SJCRH30 (cell line): Measurements from ENCODE around the gene PVRIG. TPM values are rescaled to one million over a fixed set of nuclear protein-coding genes. Genes with fewer than 3 reads are reported as not detected.
"Not testable (repeated sequence)": the region's sequence is repeated elsewhere in the genome, so short reads cannot be mapped to it uniquely, and the experiment has no call there.

Experiments
- DNase-seq, 2 experiments: peaks; one replicate each; pipeline ENCODE4 v3.0.0-alpha.2; 2015 to 2020
- H3K27ac ChIP-seq: fragments of 250-450 bp; sonication (Bioruptor Pico); 2 replicates; pipeline ENCODE4 v1.5.1; 2020; ENCODE audit warnings: mild to moderate bottlenecking, moderate library complexity
- H3K27me3 ChIP-seq: fragments of 250-450 bp; sonication (Bioruptor Pico); 2 replicates; pipeline ENCODE4 v1.5.1; 2020; ENCODE audit warnings: mild to moderate bottlenecking, moderate library complexity
- H3K36me3 ChIP-seq: fragments of 250-450 bp; sonication (Bioruptor Pico); 2 replicates; pipeline ENCODE4 v1.5.1; 2020; ENCODE audit warnings: mild to moderate bottlenecking, moderate library complexity
- H3K4me1 ChIP-seq: fragments of 250-450 bp; sonication (Bioruptor Pico); 2 replicates; pipeline ENCODE4 v1.5.1; 2020; ENCODE audit warnings: mild to moderate bottlenecking, moderate library complexity
- H3K4me3 ChIP-seq: fragments of 250-450 bp; sonication (Bioruptor Pico); 2 replicates; pipeline ENCODE4 v1.5.1; 2020; ENCODE audit warnings: mild to moderate bottlenecking, moderate library complexity
- H3K9me3 ChIP-seq: fragments of 250-450 bp; sonication (Bioruptor Pico); replicated peaks from 2 replicates; pipeline ENCODE4 v1.5.1; 2020; ENCODE audit warnings: mild to moderate bottlenecking, moderate library complexity
- total RNA-seq: library from RNA; depleted of rRNA; stranded (reverse); fragments of >200 nt; shearing (Covaris generic); gene quantifications from 2 replicates; pipeline ENCODE4 v1.2.3, GENCODE V29; 2014

The PVRIG gene
- total RNA-seq, 1 experiment from 2014 or later, result not detected

DNA sequence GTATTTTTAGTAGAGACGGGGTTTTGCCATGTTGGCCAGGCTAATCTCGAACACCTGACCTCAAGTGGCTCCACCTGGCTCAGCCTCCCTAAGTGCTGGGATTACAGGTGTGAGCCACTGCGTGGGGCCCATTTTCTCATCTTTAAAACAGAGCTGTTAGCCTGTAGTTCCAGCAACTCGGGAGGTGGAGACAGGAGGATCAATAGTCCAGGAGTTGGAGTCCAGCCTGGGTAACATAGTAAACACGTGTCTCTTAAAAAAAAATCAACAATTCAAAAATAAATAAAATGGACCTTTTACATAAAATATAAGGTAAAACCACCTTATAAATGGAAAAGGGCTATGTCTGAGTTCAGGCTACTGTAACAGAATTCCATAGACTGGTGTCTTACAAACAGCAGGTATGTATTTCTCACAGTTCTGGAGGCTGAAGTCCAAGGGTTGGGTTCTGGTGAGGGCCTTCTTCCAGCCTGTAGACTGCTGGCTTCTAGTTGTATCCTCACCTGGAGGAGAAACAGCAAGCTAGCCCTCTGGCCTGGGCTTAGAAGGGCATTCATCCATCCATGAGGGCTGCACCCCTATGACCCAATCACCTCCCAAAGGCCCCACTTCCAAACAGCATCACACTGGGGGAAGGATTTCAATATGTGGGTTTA lies 7.0 kb upstream of the PVRIG start:
- DNase-seq, result no peak
- H3K4me1 ChIP-seq, result peaks cover 8% of the 10 kb centered on the region
- H3K27me3 ChIP-seq, result no peaks in the 10 kb centered on the region
- no peaks in the 10 kb centered on the region for H3K36me3 ChIP-seq
- H3K4me3 ChIP-seq, result no peak overlapping the region
- no peaks in the 10 kb centered on the region for H3K9me3 ChIP-seq
- no peak overlapping the region for H3K27ac ChIP-seq

DNA sequence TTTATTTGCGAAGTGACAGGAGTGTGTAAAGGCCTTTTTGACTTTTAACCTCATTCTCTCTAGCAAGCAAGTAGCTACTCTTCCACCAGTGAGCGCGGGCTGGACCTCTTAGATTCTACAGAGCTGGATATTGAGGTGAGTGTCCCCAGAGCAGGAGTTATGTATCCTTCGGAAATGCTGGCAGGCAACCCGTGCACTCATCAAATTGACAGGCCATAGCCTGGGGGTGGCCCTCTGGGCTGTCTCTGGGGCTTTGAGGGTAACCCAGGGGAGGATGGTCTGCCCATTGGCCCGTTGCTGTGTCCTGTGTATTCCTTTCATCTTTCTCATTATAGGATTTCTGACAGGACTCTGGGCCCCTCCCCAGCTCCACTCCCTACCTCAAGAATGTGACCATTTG lies 6.1 kb upstream of the PVRIG start:
- Histone ChIP-seq H3K27ac (no peak overlapping the region), H3K36me3 (no peaks in the 10 kb centered on the region), H3K9me3 (no peaks in the 10 kb centered on the region), H3K4me3 (no peak overlapping the region), H3K27me3 (no peaks in the 10 kb centered on the region), H3K4me1 (peaks cover 8% of the 10 kb centered on the region)
- DNase-seq, result no peak

DNA sequence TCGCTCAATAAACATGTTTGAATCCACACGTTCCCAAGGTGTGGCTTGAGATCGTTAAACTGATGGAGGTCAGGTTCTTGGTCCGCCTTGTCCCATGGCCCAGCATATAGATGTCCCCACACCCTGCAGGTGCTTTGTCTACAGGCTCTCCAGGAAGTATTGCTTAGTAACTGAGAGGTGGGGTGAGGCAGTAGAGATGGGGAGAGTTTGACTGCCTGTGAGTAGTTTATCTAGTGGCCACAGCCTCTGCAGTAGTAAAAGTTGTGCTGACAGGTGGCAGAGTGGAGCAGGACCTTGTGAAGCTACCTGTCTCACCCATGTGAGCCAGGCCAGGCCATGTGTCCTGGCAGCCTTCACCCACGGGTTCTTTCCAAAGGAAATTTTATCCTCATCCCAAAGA lies 5.4 kb upstream of the PVRIG start:
- not testable (repeated sequence) for H3K4me3 ChIP-seq, H3K4me1 ChIP-seq, H3K27me3 ChIP-seq, H3K27ac ChIP-seq, H3K9me3 ChIP-seq, H3K36me3 ChIP-seq, DNase-seq

- Histone ChIP-seq H3K36me3 (no peaks in the 10 kb centered on the region), H3K27ac (no peak overlapping the region), H3K4me1 (no peaks in the 10 kb centered on the region; the same call in 1 of the 2 replicates), H3K4me3 (no peak overlapping the region), H3K9me3 (no peaks in the 10 kb centered on the region), H3K27me3 (no peaks in the 10 kb centered on the region)
- DNase-seq, result no peak
These were observed 3.9 kb upstream of the PVRIG start for GRCh38 chr7:100215895-100216294.

- not testable (repeated sequence) for H3K4me3 ChIP-seq, H3K27ac ChIP-seq, H3K27me3 ChIP-seq, H3K4me1 ChIP-seq, H3K36me3 ChIP-seq, H3K9me3 ChIP-seq
- peak in 1 of 2 experiments; percentile 82 for DNase-seq
These were observed 1.8 kb upstream of the PVRIG start for GRCh38 chr7:100217934-100218333.

DNA sequence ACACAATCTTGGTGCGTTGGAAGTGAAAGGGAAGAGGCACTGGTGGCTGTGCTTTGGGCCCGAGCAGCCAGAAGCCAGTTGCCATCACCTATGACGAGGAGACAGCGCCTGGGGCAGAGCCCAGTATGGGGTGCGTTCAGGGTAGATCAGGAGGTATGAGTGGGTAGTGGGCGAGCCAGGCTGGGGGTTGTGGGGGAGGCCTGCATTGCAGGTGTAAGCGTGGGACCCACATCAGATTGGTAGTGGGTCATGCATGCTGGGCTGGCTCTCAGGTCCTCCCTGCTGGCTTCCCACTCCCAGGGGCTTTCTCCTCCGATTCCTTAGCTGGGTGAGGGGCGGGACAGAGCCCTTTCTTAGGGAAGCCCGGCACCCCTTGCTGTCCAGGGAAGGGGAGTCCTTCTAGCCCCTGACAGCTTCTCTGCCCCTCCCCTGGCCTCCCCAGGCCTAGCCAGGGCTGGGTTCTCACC lies 445 bp upstream of the PVRIG start:
- no peaks in the 10 kb centered on the region for H3K36me3 ChIP-seq
- no peaks in the 10 kb centered on the region for H3K4me1 ChIP-seq
- DNase-seq, result no peak
- no peak overlapping the region for H3K4me3 ChIP-seq
- no peaks in the 10 kb centered on the region for H3K9me3 ChIP-seq
- H3K27me3 ChIP-seq, result no peaks in the 10 kb centered on the region
- no peak overlapping the region for H3K27ac ChIP-seq

DNA sequence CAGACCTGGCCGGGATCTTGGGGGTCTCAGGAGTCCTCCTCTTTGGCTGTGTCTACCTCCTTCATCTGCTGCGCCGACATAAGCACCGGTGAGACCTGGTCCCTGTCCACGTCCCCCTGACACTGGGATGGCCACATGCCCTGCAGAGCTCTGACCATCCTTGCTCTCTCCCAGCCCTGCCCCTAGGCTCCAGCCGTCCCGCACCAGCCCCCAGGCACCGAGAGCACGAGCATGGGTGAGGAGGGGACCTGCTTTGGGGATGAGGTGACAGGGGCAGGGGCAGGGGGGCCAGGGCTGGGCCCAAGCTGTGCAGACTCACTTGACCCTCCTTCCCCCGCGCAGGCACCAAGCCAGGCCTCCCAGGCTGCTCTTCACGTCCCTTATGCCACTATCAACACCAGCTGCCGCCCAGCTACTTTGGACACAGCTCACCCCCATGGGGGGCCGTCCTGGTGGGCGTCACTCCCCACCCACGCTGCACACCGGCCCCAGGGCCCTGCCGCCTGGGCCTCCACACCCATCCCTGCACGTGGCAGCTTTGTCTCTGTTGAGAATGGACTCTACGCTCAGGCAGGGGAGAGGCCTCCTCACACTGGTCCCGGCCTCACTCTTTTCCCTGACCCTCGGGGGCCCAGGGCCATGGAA lies 959 bp downstream of the PVRIG start:
- no peak for DNase-seq
- H3K27me3 ChIP-seq, result no peaks in the 10 kb centered on the region
- no peaks in the 10 kb centered on the region for H3K36me3 ChIP-seq
- H3K4me1 ChIP-seq, result no peaks in the 10 kb centered on the region
- no peaks in the 10 kb centered on the region for H3K9me3 ChIP-seq
- H3K27ac ChIP-seq, result no peak overlapping the region
- no peak overlapping the region for H3K4me3 ChIP-seq

DNA sequence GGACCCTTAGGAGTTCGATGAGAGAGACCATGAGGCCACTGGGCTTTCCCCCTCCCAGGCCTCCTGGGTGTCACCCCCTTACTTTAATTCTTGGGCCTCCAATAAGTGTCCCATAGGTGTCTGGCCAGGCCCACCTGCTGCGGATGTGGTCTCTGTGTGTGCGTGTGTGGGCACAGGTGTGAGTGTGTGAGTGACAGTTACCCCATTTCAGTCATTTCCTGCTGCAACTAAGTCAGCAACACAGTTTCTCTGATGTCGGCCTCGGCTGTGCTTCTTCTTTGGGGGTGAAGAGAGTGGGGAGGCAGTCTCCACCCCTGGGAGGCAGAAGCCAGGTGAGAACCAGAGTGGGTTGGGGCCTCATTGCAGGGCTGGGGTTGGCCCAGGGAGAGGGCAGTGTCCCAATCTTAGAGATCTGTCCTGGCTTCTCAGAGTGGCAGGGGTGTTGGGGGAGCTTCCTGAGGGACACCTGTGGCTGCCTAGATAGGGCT lies 1.5 kb downstream of the PVRIG start:
- H3K36me3 ChIP-seq, result no peaks in the 10 kb centered on the region
- H3K9me3 ChIP-seq, result no peaks in the 10 kb centered on the region
- no peak overlapping the region for H3K4me3 ChIP-seq
- no peak for DNase-seq
- no peaks in the 10 kb centered on the region for H3K27me3 ChIP-seq
- H3K4me1 ChIP-seq, result no peaks in the 10 kb centered on the region
- no peak overlapping the region for H3K27ac ChIP-seq

DNA sequence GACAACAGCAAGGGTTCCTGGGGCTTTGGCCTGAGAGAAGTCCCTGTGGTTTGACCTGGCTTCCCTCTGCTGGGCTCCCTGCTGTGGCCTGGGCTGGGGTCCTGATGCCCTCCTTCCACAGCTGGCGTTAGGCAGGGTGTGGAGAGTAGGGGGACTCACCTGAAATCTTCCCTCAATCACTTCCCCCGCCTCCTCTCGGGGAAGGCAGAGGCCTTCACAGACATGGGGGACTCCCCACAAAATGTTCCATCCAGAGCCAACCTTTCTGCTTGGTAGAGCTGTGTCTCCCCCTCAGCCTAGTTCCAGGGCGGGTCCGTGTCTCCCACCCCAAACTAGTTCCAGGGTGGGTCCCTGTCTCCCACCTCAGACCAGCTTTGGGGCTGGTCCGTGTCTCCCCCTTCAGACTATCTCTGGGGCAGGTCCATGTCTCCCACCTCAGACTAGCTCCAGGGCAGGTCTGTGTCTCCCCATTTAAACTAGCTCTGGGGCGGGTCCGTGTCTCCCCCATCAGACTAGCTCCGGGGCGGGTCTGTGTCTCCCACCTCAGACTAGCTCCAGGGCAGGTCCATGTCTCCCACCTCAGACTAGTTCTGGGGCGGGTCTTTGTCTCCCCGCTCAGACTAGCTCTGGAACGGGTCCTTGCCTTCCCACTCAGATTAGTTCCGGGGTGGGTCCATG lies 2.2 kb downstream of the PVRIG start:
- Histone ChIP-seq H3K4me3 (no peak overlapping the region), H3K36me3 (no peaks in the 10 kb centered on the region), H3K4me1 (no peaks in the 10 kb centered on the region), H3K27ac (no peak overlapping the region), H3K27me3 (no peaks in the 10 kb centered on the region), H3K9me3 (no peaks in the 10 kb centered on the region)
- no peak for DNase-seq

- no peaks in the 10 kb centered on the region for H3K36me3 ChIP-seq
- no peak overlapping the region for H3K4me3 ChIP-seq
- no peak overlapping the region for H3K27ac ChIP-seq
- H3K27me3 ChIP-seq, result no peaks in the 10 kb centered on the region
- H3K4me1 ChIP-seq, result no peaks in the 10 kb centered on the region
- DNase-seq, result no peak
- H3K9me3 ChIP-seq, result no peaks in the 10 kb centered on the region
These were observed 2.8 kb downstream of the PVRIG start for GRCh38 chr7:100222445-100223132.

DNA sequence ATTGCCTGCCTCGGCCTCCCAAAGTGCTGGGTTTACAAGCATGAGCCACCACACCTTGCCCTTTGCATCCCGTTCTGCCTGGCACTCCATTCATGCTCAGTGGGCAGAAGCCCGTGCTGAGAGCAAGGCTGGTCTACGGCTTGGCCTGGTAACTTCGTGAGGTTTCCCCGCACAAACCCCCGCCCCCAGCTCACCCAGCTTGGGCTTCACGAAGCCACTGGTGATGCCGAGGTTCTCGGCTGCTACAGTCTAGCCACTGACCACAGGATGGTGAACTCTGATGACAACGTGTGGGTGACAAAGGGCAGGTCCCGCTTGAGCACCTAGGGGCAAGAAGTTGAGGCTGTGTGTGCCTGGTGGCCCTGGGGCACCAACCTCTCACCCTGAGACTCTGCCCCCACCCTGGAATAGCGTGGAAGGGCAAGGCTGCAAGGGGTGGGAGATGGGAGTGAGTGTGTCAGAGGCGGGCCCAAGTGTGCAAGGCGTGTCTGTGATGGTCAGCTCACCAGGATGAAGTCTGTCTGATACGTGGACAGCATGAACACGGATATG lies 3.7 kb downstream of the PVRIG start:
- H3K4me3 ChIP-seq, DNase-seq, H3K27me3 ChIP-seq, H3K4me1 ChIP-seq, H3K27ac ChIP-seq, H3K36me3 ChIP-seq, H3K9me3 ChIP-seq: not testable (repeated sequence)

DNA sequence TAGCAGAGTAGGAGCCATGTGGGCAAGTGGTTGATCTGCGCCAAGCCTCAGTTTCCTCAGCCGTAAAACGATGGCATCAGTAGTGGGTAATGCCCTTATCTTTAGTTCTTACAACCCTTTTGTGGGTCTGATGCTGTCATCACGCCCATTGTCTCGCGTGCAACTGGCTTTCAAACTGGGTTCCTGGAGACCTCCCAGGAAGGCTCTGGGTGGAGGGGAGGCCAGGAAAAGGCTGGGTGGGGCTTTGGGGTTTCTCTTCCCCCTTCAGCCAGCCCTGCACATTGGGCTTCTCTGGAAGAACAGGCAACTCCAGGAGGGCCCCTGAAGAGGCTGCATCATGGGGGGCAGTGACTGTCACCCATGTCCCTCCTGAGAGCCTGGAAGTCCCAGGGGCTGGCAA lies 5.1 kb downstream of the PVRIG start:
- not testable (repeated sequence) for H3K27ac ChIP-seq, DNase-seq, H3K4me1 ChIP-seq, H3K4me3 ChIP-seq, H3K27me3 ChIP-seq, H3K36me3 ChIP-seq, H3K9me3 ChIP-seq

DNA sequence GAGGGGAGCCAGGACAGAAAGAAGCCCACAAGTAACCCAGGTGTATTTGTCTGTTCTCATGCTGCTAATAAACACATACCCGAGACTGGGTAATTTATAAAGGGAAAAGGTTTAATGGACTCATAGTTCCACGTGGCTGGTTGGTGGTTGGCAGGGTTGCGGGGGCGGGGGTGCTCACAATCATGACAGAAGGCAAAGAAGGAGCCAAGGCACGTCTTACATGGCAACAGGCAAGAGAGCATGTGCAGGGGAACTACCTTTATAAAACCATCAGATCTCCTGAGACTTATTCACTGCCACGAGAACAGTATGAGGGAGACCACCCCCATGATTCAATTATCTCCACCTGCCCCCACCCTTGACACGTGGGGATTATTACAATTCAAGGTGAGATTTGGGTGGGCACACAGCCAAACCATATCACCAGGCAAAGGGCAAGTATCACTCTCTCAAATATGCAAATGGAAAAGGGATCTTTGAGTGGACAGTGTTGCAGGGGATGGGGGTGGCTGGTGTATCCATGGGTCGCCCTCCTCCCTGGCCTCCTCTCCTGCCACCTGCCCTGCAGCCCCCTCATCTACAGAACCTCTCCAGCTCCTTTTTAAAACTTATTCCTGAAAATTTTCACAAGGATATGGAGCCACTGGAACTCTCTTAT lies 15.0 kb downstream of the PVRIG start:
- H3K4me1 ChIP-seq, H3K27ac ChIP-seq, H3K9me3 ChIP-seq, DNase-seq, H3K36me3 ChIP-seq, H3K4me3 ChIP-seq, H3K27me3 ChIP-seq: not testable (repeated sequence)

DNA sequence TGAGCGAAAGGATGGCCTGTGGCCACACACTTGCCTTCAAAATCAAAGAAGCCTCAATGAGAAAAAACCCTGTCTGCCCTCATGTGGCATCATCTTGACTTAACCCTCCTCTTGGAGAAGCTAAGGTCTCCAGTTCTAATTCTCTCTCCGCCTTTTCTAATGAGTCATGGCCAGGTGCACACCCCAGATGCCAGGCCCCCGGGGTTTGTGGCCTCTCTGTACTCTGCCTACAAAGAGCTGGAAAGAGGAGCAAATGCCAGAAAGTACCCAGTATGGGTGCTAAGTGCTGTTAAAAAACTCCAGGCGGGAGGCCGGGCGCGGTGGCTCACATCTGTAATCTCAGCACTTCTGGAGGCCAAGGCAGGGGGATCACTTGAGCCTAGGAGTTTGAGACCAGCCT lies 20.2 kb downstream of the PVRIG start:
- peak; percentile 24 to 51 for DNase-seq
- H3K4me1 ChIP-seq, H3K36me3 ChIP-seq, H3K27me3 ChIP-seq, H3K4me3 ChIP-seq, H3K27ac ChIP-seq, H3K9me3 ChIP-seq: not testable (repeated sequence)
